Sciatic nerve (tissue), 2 donors: Measurements from ENCODE around the gene ERN1. TPM values are rescaled to one million over a fixed set of nuclear protein-coding genes. Genes with fewer than 3 reads are reported as not detected.
A peak's percentile ranks its signal among the peaks of the same experiment; 100 is the strongest.

Source experiments
- ATAC-seq: fragments of 200-7000 bp; cut with Tn5 transposase; one replicate; pipeline ENCODE4 v1.9.1; 2020; ENCODE audit warnings: mild to moderate bottlenecking, moderate library complexity
- DNase-seq: peaks from one replicate; pipeline ENCODE4 v3.0.0-alpha.2; 2020; ENCODE audit warnings: low spot score
- intact Hi-C: fragments of 100-400 bp; cut with DNase I; formaldehyde crosslinking; loops from one replicate; pipeline ENCODE4 v1.14.2; 2022
- total RNA-seq: library from RNA; stranded (reverse); fragmentation: NEBNext Ultra II Directional; extraction: Animal tissue kit (Norgen Biotek cat#: 25700); gene quantifications from one replicate; pipeline ENCODE4 v1.2.1, GENCODE V29; 2021
- donor health status: DM: no; HTN: no; CAD: no.
- donor health status: DM: no; HTN: no; CAD: no.

The ERN1 gene
- total RNA-seq, 1 donor from 2014 or later: 22.2 TPM

GRCh38 chr17:64120159-64120810 is 9.7 kb downstream of the ERN1 start:
- intact Hi-C loops: no loop called here
- DNase-seq: no peak
- ATAC-seq: no peak

GRCh38 chr17:64117981-64118979 is 11.7 kb downstream of the ERN1 start:
- DNase-seq (no peak), ATAC-seq (peak; percentile 49)
- intact Hi-C loops: no loop called here

- ATAC-seq (peak; percentile 45), DNase-seq (no peak)
- intact Hi-C loops: no loop called here
These were observed 14.0 kb downstream of the ERN1 start for GRCh38 chr17:64115822-64116534.

- intact Hi-C loops: no loop called here
- DNase-seq (no peak), ATAC-seq (no peak)
These were observed 14.8 kb downstream of the ERN1 start for GRCh38 chr17:64115043-64115698.

- DNase-seq: no peak
- intact Hi-C loops: no loop called here
- no peak for ATAC-seq
These were observed 16.9 kb downstream of the ERN1 start for GRCh38 chr17:64113006-64113405.

- no peak for ATAC-seq
- intact Hi-C loops: no loop called here
- no peak for DNase-seq
These were observed 18.1 kb downstream of the ERN1 start for GRCh38 chr17:64111831-64112230.

GRCh38 chr17:64110379-64111152 is 19.4 kb downstream of the ERN1 start:
- no peak for DNase-seq
- no peak for ATAC-seq
- intact Hi-C loops: no loop called here

- DNase-seq: no peak
- ATAC-seq: no peak
- intact Hi-C loops: no loop called here
These were observed 20.5 kb downstream of the ERN1 start for GRCh38 chr17:64109400-64109799.

- DNase-seq (no peak), ATAC-seq (no peak)
- intact Hi-C loops: no loop called here
These were observed 22.3 kb downstream of the ERN1 start for GRCh38 chr17:64107500-64108236.

- ATAC-seq (no peak), DNase-seq (no peak)
- intact Hi-C loops: no loop called here
These were observed 23.0 kb downstream of the ERN1 start for GRCh38 chr17:64106918-64107317.

- DNase-seq (no peak), ATAC-seq (no peak)
- intact Hi-C loops: no loop called here
These were observed 26.3 kb downstream of the ERN1 start for GRCh38 chr17:64103391-64104364.

GRCh38 chr17:64102627-64103390 is 27.1 kb downstream of the ERN1 start:
- intact Hi-C loops: no loop called here
- no peak for DNase-seq
- no peak for ATAC-seq

- DNase-seq (no peak), ATAC-seq (no peak)
- intact Hi-C loops: no loop called here
These were observed 30.4 kb downstream of the ERN1 start for GRCh38 chr17:64099543-64099942.

GRCh38 chr17:64097196-64097936 is 32.6 kb downstream of the ERN1 start:
- DNase-seq: no peak
- intact Hi-C loops: no loop called here
- ATAC-seq: peak; percentile 59

- ATAC-seq: no peak
- no peak for DNase-seq
These were observed 33.9 kb downstream of the ERN1 start for GRCh38 chr17:64096037-64096436.

More at GRCh38 chr17:64096037-64096436, 33.9 kb downstream of the ERN1 start:
- intact Hi-C loops: no loop called here
